Stimulated activated naive B cell treated with anti-CD40 and anti-IgM and Interleukin-4, amounts not matched to agents 10 μg/mL and 1 μg/mL and 100 μg/mL, for 72 hours (primary cell): ENCODE measurements around the gene UGT1A10.
"Not testable (repeated sequence)": the region's sequence is repeated elsewhere in the genome, so short reads cannot be mapped to it uniquely, and the experiment has no call there.

Source experiments
- ATAC-seq, 2 donors: fragments of 150-1000 bp; cut with Tn5 transposase; replicated peaks; 2 replicates each; pipeline ENCODE4 v1.10.0; 2021; ENCODE audit warnings: moderate library complexity in 1 of 2
- DNase-seq: peaks from one replicate; pipeline ENCODE4 v3.0.0; 2021
- H3K27ac Mint-ChIP-seq: one replicate; pipeline ENCODE4 v1.8.0; 2022; ENCODE audit warnings: mild to moderate bottlenecking, mixed read lengths
- H3K27me3 Mint-ChIP-seq, 2 donors: one replicate each; pipeline ENCODE4 v1.8.0; 2022; ENCODE audit warnings: mixed read lengths in 2 of 2
- H3K36me3 Mint-ChIP-seq, 2 donors: one replicate each; pipeline ENCODE4 v1.8.0; 2022; ENCODE audit warnings: mixed read lengths in 2 of 2, mild to moderate bottlenecking in 1 of 2
- H3K4me1 Mint-ChIP-seq, 2 donors: one replicate each; pipeline ENCODE4 v1.8.0; 2022; ENCODE audit warnings: mixed read lengths in 2 of 2, mild to moderate bottlenecking in 1 of 2
- H3K4me3 Mint-ChIP-seq, 2 donors: one replicate each; pipeline ENCODE4 v1.8.0; 2022; ENCODE audit warnings: mild to moderate bottlenecking in 2 of 2, mixed read lengths in 2 of 2, moderate library complexity in 1 of 2
- H3K9me3 Mint-ChIP-seq, 2 donors: one replicate each; pipeline ENCODE4 v1.8.0; 2022; ENCODE audit warnings: mixed read lengths in 2 of 2, mild to moderate bottlenecking in 1 of 2

Gene UGT1A10

DNA sequence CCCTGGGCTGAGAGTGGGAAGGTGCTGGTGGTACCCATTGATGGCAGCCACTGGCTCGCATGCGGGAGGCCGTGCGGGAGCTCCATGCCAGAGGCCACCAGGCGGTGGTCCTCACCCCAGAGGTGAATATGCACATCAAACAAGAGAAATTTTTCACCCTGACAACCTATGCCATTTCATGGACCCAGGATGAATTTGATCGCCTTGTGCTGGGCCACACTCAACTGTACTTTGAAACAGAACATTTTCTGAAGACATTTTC, 111.0 kb downstream of the UGT1A10 start:
- peaks cover 29 to 41% of the 10 kb centered on the region in 2 donors for H3K27me3 Mint-ChIP-seq
- H3K36me3 Mint-ChIP-seq, result peaks cover 3 to 11% of the 10 kb centered on the region in 2 donors
- H3K4me3 Mint-ChIP-seq, result no peak overlapping the region
- no peak for ATAC-seq
- peaks cover 16 to 26% of the 10 kb centered on the region in 2 donors for H3K9me3 Mint-ChIP-seq
- no peak overlapping the region for H3K27ac Mint-ChIP-seq
- H3K4me1 Mint-ChIP-seq, result no peaks in the 10 kb centered on the region
- DNase-seq, result no peak

GRCh38 chr2:233750689-233751088, 114.4 kb downstream of the UGT1A10 start:
- Mint-ChIP-seq H3K27me3 (peaks cover 35% of the 10 kb centered on the region in 2 donors), H3K9me3 (peaks cover 20 to 26% of the 10 kb centered on the region in 2 donors), H3K36me3 (peaks cover 3 to 11% of the 10 kb centered on the region in 2 donors)
- ATAC-seq, H3K4me3 Mint-ChIP-seq, DNase-seq, H3K27ac Mint-ChIP-seq, H3K4me1 Mint-ChIP-seq: not testable (repeated sequence)

- not testable (repeated sequence) for H3K27ac Mint-ChIP-seq, H3K4me1 Mint-ChIP-seq, DNase-seq, ATAC-seq, H3K4me3 Mint-ChIP-seq
- Mint-ChIP-seq H3K9me3 (peaks cover 20 to 26% of the 10 kb centered on the region in 2 donors), H3K27me3 (peaks cover 31 to 32% of the 10 kb centered on the region in 2 donors), H3K36me3 (peaks cover 3 to 11% of the 10 kb centered on the region in 2 donors)
These were observed 115.2 kb downstream of the UGT1A10 start for GRCh38 chr2:233751212-233752009.

- H3K27ac Mint-ChIP-seq, result no peak overlapping the region
- ATAC-seq (no peak), DNase-seq (no peak)
- peaks cover 3 to 7% of the 10 kb centered on the region in 2 donors for H3K36me3 Mint-ChIP-seq
- no peak overlapping the region for H3K4me3 Mint-ChIP-seq
- H3K4me1 Mint-ChIP-seq, result no peaks in the 10 kb centered on the region
- H3K9me3 Mint-ChIP-seq, result peaks cover 17 to 18% of the 10 kb centered on the region in 2 donors
- H3K27me3 Mint-ChIP-seq, result peaks cover 11 to 18% of the 10 kb centered on the region in 2 donors
These were observed 118.8 kb downstream of the UGT1A10 start for GRCh38 chr2:233754872-233755611.

DNA sequence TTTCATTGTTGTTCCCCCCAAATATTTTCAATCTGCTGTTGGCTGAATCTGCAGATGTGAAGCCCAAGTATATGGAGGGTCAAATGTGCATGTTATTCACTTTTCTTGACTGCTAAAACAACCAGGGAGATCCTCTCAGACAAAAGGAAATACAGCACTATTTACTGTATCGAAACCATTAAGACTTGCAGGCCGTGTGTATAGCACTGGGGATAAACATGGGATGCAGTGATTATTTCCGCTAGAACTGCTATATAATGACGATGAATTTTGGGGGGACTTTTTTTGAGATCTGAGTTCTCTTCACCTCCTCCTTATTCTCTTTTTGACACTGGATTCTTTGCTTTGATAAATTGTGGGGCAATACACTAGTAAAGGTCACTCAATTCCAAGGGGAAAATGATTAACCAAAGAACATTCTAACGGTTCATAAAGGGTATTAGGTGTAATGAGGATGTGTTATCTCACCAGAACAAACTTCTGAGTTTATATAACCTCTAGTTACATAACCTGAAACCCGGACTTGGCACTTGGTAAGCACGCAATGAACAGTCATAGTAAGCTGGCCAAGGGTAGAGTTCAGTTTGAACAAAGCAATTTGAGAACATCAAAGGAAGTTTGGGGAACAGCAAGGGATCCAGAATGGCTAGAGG, 120.3 kb downstream of the UGT1A10 start:
- Mint-ChIP-seq H3K4me1 (no peaks in the 10 kb centered on the region), H3K36me3 (peaks cover 0 to 4% of the 10 kb centered on the region in 2 donors), H3K9me3 (peaks cover 4 to 7% of the 10 kb centered on the region in 2 donors), H3K4me3 (no peak overlapping the region), H3K27me3 (peaks cover 9 to 18% of the 10 kb centered on the region in 2 donors), H3K27ac (no peak overlapping the region)
- ATAC-seq (no peak), DNase-seq (no peak)

- Mint-ChIP-seq H3K36me3 (no peaks in the 10 kb centered on the region), H3K27ac (no peak overlapping the region), H3K9me3 (peaks cover 0 to 5% of the 10 kb centered on the region in 2 donors), H3K27me3 (peaks cover 5 to 13% of the 10 kb centered on the region in 2 donors), H3K4me3 (no peak overlapping the region), H3K4me1 (no peaks in the 10 kb centered on the region)
- DNase-seq (no peak), ATAC-seq (no peak)
These were observed 121.9 kb downstream of the UGT1A10 start for GRCh38 chr2:233758141-233758540.

- ATAC-seq, result no peak
- H3K9me3 Mint-ChIP-seq, result peaks cover 0 to 5% of the 10 kb centered on the region in 2 donors
- H3K36me3 Mint-ChIP-seq, result no peaks in the 10 kb centered on the region
- no peak for DNase-seq
- H3K4me1 Mint-ChIP-seq, result no peaks in the 10 kb centered on the region
- peaks cover 12 to 18% of the 10 kb centered on the region in 2 donors for H3K27me3 Mint-ChIP-seq
- H3K27ac Mint-ChIP-seq, result no peak overlapping the region
- no peak overlapping the region for H3K4me3 Mint-ChIP-seq
These were observed 122.6 kb downstream of the UGT1A10 start for GRCh38 chr2:233758849-233759248.

DNA sequence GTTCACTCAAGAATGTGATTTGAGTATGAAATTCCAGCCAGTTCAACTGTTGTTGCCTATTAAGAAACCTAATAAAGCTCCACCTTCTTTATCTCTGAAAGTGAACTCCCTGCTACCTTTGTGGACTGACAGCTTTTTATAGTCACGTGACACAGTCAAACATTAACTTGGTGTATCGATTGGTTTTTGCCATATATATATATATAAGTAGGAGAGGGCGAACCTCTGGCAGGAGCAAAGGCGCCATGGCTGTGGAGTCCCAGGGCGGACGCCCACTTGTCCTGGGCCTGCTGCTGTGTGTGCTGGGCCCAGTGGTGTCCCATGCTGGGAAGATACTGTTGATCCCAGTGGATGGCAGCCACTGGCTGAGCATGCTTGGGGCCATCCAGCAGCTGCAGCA, 123.8 kb downstream of the UGT1A10 start, which contains the start of gene UGT1A1:
Gene UGT1A1, plus strand, starts transcription at position 228 of the 400 bp plus-strand sequence. Its CDS starts 18 bp downstream, at position 246.
- no peak for DNase-seq
- no peak for ATAC-seq
- Mint-ChIP-seq H3K4me1 (no peaks in the 10 kb centered on the region), H3K9me3 (peaks cover 0 to 2% of the 10 kb centered on the region in 2 donors), H3K36me3 (no peaks in the 10 kb centered on the region), H3K27ac (no peak within 1 kb of the TSS), H3K27me3 (peaks cover 20 to 27% of the 10 kb centered on the region in 2 donors), H3K4me3 (no peak within 1 kb of the TSS)

DNA sequence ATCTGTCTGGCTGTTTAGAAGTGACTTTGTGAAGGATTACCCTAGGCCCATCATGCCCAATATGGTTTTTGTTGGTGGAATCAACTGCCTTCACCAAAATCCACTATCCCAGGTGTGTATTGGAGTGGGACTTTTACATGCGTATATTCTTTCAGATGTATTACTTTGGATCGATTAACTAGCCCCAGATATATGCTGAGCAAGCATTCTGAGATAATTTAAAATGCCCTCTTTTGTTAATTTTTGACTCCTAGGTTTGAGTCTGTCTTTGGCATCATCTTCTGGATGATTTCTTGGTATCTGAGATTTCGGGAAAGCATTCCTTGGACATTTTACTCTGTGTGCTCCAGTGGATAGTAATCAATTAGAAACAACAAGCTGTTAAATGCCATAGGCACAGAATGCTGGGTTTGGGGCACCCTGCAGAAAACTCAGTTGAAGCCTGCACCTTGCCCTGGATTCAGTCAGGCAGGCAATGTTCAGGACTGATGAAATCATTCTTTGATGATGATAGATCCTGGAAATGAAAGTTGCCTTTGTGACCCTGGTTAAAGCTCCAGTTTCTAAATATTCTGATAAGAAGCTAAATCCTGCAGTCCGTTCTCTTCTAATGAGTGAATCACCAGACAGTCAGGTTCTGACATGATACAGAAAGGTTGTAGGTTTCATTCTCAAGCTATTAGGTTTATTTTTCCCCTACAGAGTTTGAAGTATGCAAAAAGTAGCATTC, 125.0 kb downstream of the UGT1A10 start:
- DNase-seq (no peak), ATAC-seq (no peak)
- no peak overlapping the region for H3K27ac Mint-ChIP-seq
- H3K27me3 Mint-ChIP-seq, result peaks cover 29 to 34% of the 10 kb centered on the region in 2 donors
- peaks cover 0 to 1% of the 10 kb centered on the region in 2 donors for H3K9me3 Mint-ChIP-seq
- no peaks in the 10 kb centered on the region for H3K36me3 Mint-ChIP-seq
- no peak overlapping the region for H3K4me3 Mint-ChIP-seq
- H3K4me1 Mint-ChIP-seq, result no peaks in the 10 kb centered on the region

GRCh38 chr2:233764264-233764663, 128.0 kb downstream of the UGT1A10 start:
- no peaks in the 10 kb centered on the region for H3K4me1 Mint-ChIP-seq
- peaks cover 0 to 1% of the 10 kb centered on the region in 2 donors for H3K36me3 Mint-ChIP-seq
- H3K9me3 Mint-ChIP-seq, result no peaks in the 10 kb centered on the region
- no peak overlapping the region for H3K27ac Mint-ChIP-seq
- H3K27me3 Mint-ChIP-seq, result peaks cover 31 to 43% of the 10 kb centered on the region in 2 donors
- no peak overlapping the region for H3K4me3 Mint-ChIP-seq
- no peak for DNase-seq
- ATAC-seq, result no peak

GRCh38 chr2:233764761-233765160, 128.5 kb downstream of the UGT1A10 start:
- H3K4me3 Mint-ChIP-seq, result no peak overlapping the region
- H3K4me1 Mint-ChIP-seq, result no peaks in the 10 kb centered on the region
- ATAC-seq, result no peak
- peaks cover 0 to 2% of the 10 kb centered on the region in 2 donors for H3K36me3 Mint-ChIP-seq
- peaks cover 32 to 46% of the 10 kb centered on the region in 2 donors for H3K27me3 Mint-ChIP-seq
- H3K27ac Mint-ChIP-seq, result no peak overlapping the region
- DNase-seq, result no peak
- H3K9me3 Mint-ChIP-seq, result no peaks in the 10 kb centered on the region

- H3K4me1 Mint-ChIP-seq, result no peaks in the 10 kb centered on the region
- H3K4me3 Mint-ChIP-seq, result no peak overlapping the region
- peaks cover 0 to 2% of the 10 kb centered on the region in 2 donors for H3K36me3 Mint-ChIP-seq
- H3K27me3 Mint-ChIP-seq, result peaks cover 32 to 46% of the 10 kb centered on the region in 2 donors
- ATAC-seq (no peak), DNase-seq (no peak)
- H3K27ac Mint-ChIP-seq, result no peak overlapping the region
- no peaks in the 10 kb centered on the region for H3K9me3 Mint-ChIP-seq
These were observed 130.2 kb downstream of the UGT1A10 start for GRCh38 chr2:233766416-233766815.

DNA sequence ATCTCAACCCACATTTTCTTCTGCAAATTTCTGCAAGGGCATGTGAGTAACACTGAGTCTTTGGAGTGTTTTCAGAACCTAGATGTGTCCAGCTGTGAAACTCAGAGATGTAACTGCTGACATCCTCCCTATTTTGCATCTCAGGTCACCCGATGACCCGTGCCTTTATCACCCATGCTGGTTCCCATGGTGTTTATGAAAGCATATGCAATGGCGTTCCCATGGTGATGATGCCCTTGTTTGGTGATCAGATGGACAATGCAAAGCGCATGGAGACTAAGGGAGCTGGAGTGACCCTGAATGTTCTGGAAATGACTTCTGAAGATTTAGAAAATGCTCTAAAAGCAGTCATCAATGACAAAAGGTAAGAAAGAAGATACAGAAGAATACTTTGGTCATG, 131.8 kb downstream of the UGT1A10 start:
- DNase-seq (no peak), ATAC-seq (no peak)
- Mint-ChIP-seq H3K27ac (no peak overlapping the region), H3K27me3 (peaks cover 32 to 46% of the 10 kb centered on the region in 2 donors), H3K4me3 (no peak overlapping the region), H3K4me1 (no peaks in the 10 kb centered on the region), H3K9me3 (no peaks in the 10 kb centered on the region), H3K36me3 (peaks cover 0 to 2% of the 10 kb centered on the region in 2 donors)

DNA sequence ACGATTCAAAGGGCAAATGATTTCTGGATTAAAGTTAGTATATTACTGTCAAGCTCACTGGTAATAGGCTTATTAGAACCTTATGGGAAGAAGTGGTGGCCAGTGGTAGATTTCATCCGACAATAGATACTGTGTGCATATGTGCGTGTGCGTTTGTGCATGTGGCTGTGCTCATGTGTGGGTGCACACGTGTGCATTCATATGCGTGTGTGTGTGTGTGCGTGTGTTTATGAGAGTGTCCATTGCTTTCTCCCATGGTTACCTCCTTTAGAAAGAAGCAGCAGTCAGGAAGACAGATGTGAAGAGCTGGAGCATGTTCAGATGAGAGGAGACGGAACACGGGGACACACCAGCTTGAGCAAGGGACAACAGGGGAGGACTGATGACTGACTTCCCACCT, 133.0 kb downstream of the UGT1A10 start:
- Mint-ChIP-seq H3K4me3 (no peak overlapping the region), H3K9me3 (no peaks in the 10 kb centered on the region), H3K27ac (no peak overlapping the region), H3K27me3 (peaks cover 22 to 41% of the 10 kb centered on the region in 2 donors), H3K4me1 (no peaks in the 10 kb centered on the region), H3K36me3 (peaks cover 0 to 2% of the 10 kb centered on the region in 2 donors)
- DNase-seq (no peak), ATAC-seq (no peak)
